ENCODE results near the gene CYP2F1. TPM values are rescaled to one million over a fixed set of nuclear protein-coding genes. Genes with fewer than 3 reads are reported as not detected.
A peak's percentile ranks its signal among the peaks of the same experiment; 100 is the strongest.

CYP2F1 gene
- total and polyA plus RNA-seq, 2 experiments from 2014 or later = 1.1 TPM; not detected in 1

DNA sequence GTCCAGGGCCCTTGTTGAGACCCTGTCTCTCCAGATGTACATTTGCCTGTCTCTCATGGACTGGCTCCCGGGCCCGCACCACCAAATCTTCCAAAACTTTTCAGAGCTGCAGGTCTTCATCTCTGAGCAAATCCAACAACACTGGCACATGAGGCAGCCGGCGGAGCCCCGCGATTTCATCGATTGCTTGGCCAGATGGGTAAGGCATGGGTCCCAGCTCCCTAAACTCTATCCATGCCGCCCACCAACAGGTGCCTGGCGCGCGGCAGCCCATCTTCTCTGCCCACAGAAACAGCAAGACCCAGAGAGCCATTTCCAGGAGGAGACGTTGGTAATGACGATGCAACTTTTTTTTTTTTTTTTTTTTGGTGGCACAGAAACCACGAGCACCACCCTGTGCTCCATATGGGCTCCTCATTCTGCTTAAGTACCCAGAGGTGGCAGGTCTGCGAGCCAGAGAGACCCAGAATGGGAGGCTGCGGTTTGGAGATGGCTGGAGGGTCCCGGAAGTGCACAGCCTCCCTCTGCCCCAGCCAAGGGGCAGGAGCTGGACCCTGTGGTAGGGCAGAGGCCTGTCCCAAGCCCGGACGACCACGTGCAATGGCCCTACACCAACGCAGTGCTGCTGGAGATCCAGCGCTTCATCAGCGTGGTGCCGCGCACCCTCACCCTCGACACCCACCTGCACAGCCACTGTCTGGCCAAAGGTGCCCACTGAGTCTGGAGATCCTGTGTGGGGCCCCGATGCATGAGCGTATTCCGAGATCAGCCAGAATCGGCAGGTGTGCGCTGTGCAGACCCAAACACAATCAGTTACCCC lies 22.6 kb downstream of the CYP2F1 start (continued):
- TF ChIP-seq REST (IDR thresholded peaks at IDR 0.05; ENCODE audit: unreplicated experiment) (no peak), CREB1 (CRISPR knock-in tag; IDR thresholded peaks at IDR 0.05; ENCODE audit: low read depth) (no peak), STAT1 (IDR thresholded peaks at IDR 0.05; ENCODE audit: unreplicated experiment) (no peak), EZH2 (IDR thresholded peaks at IDR 0.05; ENCODE audit: low read depth, unreplicated experiment) (no peak)

DNA sequence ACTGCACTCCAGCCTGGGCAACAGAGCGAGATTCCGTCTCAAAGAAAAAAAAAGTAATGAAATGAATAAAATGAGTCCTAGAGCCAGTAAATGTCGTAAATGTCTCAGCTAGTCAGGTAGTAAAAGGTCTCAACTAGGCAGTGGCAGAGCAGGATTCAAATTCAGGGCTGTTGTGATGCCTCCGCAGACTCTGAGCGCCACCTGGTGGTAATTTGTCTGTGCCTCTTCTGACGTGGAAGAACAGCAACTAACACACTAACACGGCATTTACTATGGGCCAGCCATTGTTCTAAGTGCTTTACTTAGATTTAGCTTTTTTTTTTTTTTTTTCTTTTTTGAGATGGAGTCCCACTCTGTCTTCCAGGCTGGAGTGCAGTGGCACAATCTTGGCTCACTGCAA lies 30.2 kb downstream of the CYP2F1 start:
- Mint-ChIP-seq H3K36me3 (ENCODE audit: low read depth) (peaks cover 3% of the 10 kb centered on the region; the same call in 1 of the 3 replicates), H3K9me3 (peaks cover 3% of the 10 kb centered on the region), H3K4me1 (no peaks in the 10 kb centered on the region), H3K27me3 (ENCODE audit: insufficient read depth, low read depth, poor library complexity) (peaks cover 9% of the 10 kb centered on the region), H3K27ac (no peak overlapping the region), H3K4me3 (no peak overlapping the region)
- no peak overlapping the region for H3K4me2 ChIP-seq
- H4K20me1 ChIP-seq (replicated peaks; ENCODE audit: insufficient read depth) = no peaks in the 10 kb centered on the region
- ATAC-seq (peak; percentile 97), DNase-seq (ENCODE audit: low spot score) (peak; percentile 96)
- H3K9me2 ChIP-seq (ENCODE audit: insufficient read depth) = no peaks in the 10 kb centered on the region
- no peaks in the 10 kb centered on the region; the same call in 1 of the 2 replicates for H3F3A ChIP-seq (replicated peaks; ENCODE audit: low read depth)
- H2AFZ ChIP-seq = no peak overlapping the region
- TF ChIP-seq EZH2 (IDR thresholded peaks at IDR 0.05; ENCODE audit: low read depth, unreplicated experiment) = no peak
- TF ChIP-seq ZNF114 (CRISPR knock-in tag; IDR thresholded peaks at IDR 0.05) = no peak
- no peak for TF ChIP-seq ETS1 (IDR thresholded peaks at IDR 0.05)
- peak; percentile 70 for TF ChIP-seq CREB1 (CRISPR knock-in tag; IDR thresholded peaks at IDR 0.05; ENCODE audit: low read depth)
- peak; percentile 99 for TF ChIP-seq CTCF (conservative IDR thresholded peaks at IDR 0.05; ENCODE audit: low read depth in 2 of 2)
- no peak overlapping the region for H3K4me3 ChIP-seq
- no peaks in the 10 kb centered on the region for H3K36me3 ChIP-seq (ENCODE audit: insufficient read depth)
- no peaks in the 10 kb centered on the region for H3K27me3 ChIP-seq (ENCODE audit: insufficient read depth)
- no peaks in the 10 kb centered on the region for H3K4me1 ChIP-seq (ENCODE audit: insufficient read depth)
- H3K79me2 ChIP-seq (replicated peaks; ENCODE audit: insufficient read depth) = no peaks in the 10 kb centered on the region
- H3K27ac ChIP-seq (ENCODE audit: low read depth) = no peak overlapping the region

Data from GM23338 (cell line).